Measurements from ENCODE around the gene NOS1.

NOS1 gene

GRCh38 chr12:117363953-117364486 lies 2.6 kb upstream of the NOS1 start:
- DNase-seq (ENCODE audit: low read depth in 2 of 3, low spot score in 1 of 3) = no peak

DNA sequence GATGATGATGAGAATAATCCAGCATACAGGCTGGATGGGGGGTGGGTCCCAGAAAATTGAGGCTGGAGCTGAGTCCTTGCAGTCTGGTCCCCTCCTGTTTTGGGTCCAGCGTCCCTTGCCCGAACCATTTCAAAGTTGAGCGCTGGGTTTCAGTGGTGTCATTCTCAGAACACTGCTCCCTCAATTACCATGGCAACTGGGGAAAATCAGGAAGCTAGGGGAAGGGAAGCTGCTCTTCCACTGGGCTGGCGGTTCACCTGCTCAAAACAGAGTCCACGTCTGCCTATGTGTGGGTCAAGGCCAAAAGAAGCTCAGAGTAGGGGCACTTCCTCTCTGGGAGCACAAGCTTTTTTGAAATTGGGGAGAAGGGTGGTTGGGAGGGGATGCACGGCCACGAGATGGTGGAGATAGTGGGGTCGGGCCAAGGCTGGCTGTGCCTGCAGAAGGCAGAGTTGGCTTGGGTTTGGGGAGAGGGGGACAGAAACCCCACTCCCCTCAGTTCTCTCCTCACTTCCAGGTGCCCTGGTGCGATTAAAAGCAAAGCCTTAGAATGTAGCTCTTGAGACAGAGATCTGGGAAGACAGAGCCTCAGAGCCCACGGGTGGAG lies 1.7 kb upstream of the NOS1 start:
- DNase-seq (ENCODE audit: low read depth in 2 of 3, low spot score in 1 of 3) = no peak

GRCh38 chr12:117362391-117362790 lies 965 bp upstream of the NOS1 start:
- no peak for DNase-seq (ENCODE audit: low read depth in 2 of 3, low spot score in 1 of 3)

DNA sequence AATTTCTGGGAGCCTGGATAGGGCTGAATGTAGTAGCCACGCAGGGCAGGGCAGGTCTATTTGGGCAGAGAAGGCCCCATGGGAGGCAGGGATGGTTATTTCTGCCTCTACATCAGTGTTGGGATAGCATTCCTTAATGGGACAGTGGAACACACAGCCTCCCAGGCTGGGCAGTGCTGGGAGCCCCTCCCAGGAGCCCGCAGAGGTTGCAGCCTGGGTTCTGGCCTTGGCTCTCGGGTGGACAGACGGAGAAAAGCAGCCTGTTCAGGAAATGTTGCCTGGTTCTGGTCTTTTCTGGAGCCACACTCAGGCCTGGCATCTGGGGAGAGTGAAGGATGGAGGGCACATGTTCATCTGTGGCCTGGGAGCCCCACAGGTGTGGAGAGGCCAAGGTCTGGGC lies 479 bp upstream of the NOS1 start:
- DNase-seq (ENCODE audit: low read depth in 2 of 3, low spot score in 1 of 3) = no peak

- no peak for DNase-seq (ENCODE audit: low read depth in 2 of 3, low spot score in 1 of 3)
Measured at GRCh38 chr12:117360551-117361346, 677 bp downstream of the NOS1 start.

DNA sequence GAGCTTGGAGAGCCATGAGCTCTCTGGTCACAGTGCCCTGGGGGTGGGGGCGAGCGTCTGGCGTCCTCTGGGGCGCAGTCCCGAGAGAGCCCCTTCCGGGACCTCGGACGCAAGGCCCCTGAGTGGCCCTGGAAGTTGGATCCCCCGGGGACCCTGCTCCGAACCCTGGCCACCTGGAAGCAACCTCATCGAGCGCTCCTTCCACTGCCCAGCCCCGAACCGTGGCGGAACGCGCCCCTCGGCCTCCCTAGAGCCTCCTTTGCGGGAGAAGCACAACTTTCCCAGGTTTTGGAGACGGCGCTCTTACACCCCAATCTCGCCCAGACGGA lies 1.2 kb downstream of the NOS1 start:
- no peak for DNase-seq (ENCODE audit: low read depth in 2 of 3, low spot score in 1 of 3)

DNA sequence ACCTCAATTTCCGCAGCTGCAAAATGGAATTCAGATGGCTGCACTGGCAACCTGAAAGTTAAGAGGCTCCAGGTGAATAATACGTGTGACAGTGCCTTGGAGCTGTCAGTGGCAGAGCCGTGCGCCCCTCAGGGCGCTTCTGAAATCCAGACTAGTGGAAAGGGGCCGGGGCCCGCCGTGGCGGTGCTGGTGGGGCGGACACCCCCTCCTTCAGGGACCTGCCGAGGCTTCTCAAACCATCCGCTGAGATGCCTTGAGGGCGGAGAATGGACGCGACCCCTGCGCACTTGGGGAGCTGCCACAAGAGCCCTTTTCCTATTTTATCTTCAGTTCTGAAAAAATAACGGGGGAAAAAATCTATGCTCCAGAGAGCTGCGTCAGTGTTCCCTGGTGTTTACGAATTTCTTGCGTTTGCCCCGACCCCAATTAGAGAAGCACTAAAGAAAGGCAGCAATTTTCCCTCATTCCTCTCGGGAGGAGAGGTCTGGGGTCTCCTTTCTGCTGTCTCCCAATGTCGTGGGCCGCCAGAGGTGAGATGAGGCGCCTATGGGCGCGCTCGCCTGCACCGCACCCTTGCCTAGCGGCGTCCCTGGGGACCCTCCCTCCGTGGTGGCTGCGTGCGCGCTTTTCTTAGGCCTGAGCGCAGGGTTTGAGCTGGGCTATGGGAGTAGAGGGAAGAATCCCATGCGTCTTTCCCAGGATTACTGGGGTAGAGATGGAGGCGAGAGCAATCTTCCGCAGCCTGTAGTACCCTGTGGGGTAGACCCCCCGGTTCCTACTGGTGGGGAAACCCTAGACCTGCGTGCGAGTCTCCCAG lies 2.2 kb downstream of the NOS1 start:
- no peak for DNase-seq (ENCODE audit: low read depth in 2 of 3, low spot score in 1 of 3)

- no peak for DNase-seq (ENCODE audit: low read depth in 2 of 3, low spot score in 1 of 3)
Measured at GRCh38 chr12:117356048-117356447, 5.4 kb downstream of the NOS1 start.

DNA sequence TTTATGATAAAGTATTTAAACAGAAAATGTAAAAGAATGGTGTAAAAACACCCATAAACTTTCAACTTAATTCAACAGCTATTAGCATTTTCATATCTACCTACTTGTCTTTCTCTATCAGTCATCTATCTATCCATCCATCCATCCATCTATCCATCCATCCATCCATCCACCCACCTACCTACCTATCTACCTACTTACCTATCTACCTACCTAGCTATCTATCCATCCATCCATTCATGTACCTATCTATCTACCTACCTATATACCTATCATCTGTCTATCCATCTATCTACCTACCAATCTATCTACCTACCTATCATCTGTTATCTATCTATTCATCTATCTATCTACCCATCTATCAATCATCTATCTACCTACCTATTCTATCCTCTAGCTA lies 8.5 kb downstream of the NOS1 start:
- DNase-seq (ENCODE audit: low read depth in 2 of 3, low spot score in 1 of 3) = no peak

DNA sequence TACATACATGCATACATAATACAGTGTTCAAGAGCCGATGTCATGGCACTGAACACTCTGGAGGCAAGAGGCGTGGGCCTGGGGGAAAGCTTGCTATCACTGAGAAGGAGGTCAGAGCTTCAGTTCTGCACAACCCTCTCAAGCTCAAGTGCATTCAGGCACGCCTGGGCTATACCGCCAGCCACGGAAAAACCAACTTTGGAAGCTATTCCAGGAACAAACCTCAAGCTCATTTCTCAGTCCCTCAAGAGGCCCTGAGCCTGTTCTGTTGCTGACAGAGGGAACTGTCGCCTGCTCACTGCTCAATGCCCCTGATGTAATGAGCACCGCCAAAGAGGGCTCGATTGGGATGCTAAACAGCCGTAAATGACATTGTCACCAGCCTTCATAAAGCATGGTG lies 9.2 kb downstream of the NOS1 start:
- DNase-seq (ENCODE audit: low read depth in 2 of 3, low spot score in 1 of 3) = no peak

DNA sequence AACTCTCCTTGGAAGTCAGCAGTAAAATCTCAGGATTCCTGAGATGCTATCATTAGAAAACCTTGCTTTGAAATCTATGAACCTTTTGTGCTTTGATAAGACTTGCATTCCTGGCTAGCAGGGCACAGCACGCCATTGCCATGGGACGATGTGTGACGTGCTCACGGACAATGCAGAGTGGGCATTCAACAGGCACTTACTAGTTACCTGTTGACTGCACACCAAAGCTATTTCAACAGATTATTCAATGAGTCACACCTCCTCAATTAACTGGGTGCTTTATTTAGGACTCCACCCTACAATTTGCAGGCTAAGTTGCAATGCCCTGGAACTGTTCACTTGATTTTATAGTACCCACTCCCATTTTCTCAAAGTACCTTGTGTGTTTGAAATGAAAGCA lies 11.3 kb downstream of the NOS1 start:
- no peak for DNase-seq (ENCODE audit: low read depth in 2 of 3, low spot score in 1 of 3)

- no peak for DNase-seq (ENCODE audit: low read depth in 2 of 3, low spot score in 1 of 3)
Measured at GRCh38 chr12:117347588-117347987, 13.8 kb downstream of the NOS1 start.

DNA sequence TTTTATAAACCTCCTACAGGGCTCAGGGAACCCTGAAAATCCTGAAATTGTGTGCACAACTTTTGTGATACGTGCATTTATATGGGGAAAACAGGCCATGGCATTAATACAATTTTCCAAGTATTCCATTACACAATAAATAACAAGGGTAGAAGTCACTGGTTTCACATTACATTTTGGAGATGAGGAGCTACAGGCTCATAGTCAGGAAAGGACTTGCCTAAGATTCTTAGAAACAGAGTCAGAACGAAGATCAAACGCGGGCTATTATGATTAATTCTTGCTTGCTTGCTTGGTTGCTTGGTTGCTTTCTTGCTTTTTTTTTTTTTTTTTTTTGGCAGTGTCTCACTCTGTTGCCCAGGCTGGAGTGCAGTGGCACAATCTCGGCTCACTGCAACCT lies 16.7 kb downstream of the NOS1 start:
- no peak for DNase-seq (ENCODE audit: low read depth in 2 of 3, low spot score in 1 of 3)

DNA sequence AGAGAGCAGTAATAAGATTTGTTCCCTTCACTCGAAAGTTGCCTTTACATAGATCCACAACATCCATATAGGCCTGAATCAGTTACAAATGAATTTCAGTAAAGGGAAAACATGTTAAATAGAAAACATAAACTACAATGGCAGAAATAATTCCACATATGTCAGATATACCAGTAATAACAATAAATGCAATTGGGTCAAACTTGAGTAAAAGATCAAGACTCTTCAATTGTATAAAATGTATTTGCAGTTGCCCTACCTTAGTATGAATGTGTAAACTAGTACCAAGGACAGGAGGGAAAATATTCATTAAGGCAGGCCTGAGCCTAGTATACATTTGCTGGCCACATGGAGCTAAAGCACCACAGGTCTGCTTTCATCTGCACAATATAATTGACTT lies 17.6 kb downstream of the NOS1 start:
- no peak for DNase-seq (ENCODE audit: low read depth in 2 of 3, low spot score in 1 of 3)

- DNase-seq (ENCODE audit: low read depth in 2 of 3, low spot score in 1 of 3) = no peak
Measured at GRCh38 chr12:117343296-117343695, 18.1 kb downstream of the NOS1 start.

DNA sequence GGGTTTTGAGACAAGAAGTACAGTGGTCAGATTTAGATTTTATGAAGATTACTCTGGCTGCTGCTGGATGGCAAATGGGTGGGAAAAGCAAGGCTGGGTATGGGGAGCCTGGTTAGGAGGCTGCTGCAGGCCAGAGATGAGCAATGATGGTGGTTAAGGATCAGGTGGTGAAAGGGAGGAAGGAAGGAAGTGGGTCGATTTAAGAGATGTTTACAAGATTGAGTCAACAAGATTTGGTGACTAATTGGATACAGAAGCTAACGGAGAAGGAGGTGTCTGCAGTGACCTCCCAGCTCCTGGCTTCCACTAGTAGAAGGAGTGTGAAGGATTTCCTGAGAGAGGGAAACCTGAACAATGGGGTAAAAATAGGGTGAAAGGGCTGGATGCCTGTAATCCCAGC lies 18.7 kb downstream of the NOS1 start:
- no peak for DNase-seq (ENCODE audit: low read depth in 2 of 3, low spot score in 1 of 3)

GRCh38 chr12:117342247-117342646 lies 19.2 kb downstream of the NOS1 start:
- no peak for DNase-seq (ENCODE audit: low read depth in 2 of 3, low spot score in 1 of 3)

- no peak for DNase-seq (ENCODE audit: low read depth in 2 of 3, low spot score in 1 of 3)
Measured at GRCh38 chr12:117339104-117339503, 22.3 kb downstream of the NOS1 start.

DNA sequence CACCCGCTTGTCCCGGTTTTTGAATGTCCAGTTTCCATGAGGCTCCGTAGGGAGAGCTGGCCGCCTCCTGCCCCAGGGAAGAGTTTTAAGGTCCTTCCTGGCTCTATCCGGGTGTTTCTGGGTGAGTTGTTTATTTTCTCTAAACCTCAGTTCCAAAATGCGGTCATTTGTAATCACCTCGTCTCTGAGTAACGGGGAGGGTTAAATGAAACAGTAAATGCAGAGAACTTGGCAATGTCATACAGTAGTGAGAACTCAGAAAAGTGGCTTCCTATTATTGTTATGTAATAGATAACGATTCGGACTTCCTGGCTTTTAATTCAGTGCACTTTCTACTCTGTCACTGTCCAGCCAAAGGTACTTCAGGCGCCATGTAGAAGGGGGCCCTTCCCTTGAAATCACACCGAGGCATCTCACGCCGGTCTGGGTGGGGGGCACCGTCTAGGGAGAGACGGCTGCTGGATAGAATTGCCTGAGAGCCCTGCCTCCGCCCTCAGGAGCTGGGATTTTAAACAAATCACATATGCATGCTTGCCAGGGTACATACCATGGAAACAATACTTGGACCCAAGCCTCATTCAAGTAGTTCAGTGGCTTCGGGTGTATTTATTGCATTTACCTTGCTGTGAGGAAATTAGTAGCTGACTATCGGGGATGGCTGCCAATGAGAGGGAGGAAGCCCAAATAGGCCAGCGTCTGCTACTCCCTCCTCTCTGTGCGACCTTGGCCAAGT lies 26.4 kb downstream of the NOS1 start:
- no peak for DNase-seq (ENCODE audit: low read depth in 2 of 3, low spot score in 1 of 3)

DNA sequence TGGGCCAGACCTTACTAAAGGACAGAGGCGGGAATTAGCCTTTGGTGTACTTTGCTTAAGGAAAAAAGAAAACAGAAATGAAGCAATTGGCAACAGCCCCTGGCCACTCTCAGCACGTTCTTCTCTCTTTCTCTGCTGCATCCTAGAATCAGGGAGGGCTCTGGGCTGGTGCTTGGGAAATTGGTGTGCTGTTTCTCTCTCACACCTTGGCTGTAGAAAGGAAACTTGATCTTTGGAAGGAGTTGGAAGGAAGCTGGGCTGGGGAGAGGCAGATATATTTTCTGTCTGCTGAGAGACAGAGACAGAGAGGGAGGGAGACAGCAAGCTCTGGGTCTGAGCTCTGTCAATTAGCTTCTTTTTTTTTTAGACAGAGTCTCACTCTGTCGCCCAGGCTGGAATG lies 27.4 kb downstream of the NOS1 start:
- no peak for DNase-seq (ENCODE audit: low read depth in 2 of 3, low spot score in 1 of 3)

- no peak for DNase-seq (ENCODE audit: low read depth in 2 of 3, low spot score in 1 of 3)
Measured at GRCh38 chr12:117333331-117333881, 28.0 kb downstream of the NOS1 start.

All from stimulated activated CD4-positive, alpha-beta T cell treated with anti-CD3 and anti-CD28 coated beads, Interleukin-12 subunit alpha, Interleukin-12 subunit beta, amount 100 ng/mL, for 48 hours (primary cell).